Measurements from ENCODE around the gene ALDH1L1. TPM values are rescaled to one million over a fixed set of nuclear protein-coding genes. Genes with fewer than 3 reads are reported as not detected.
"Not testable (repeated sequence)": the region's sequence is repeated elsewhere in the genome, so short reads cannot be mapped to it uniquely, and the experiment has no call there.

Gene ALDH1L1
- total RNA-seq, 1 experiment from 2014 or later: not detected

GRCh38 chr3:126097801-126098200, 82.6 kb downstream of the ALDH1L1 start:
- H3K9ac ChIP-seq (ENCODE audit: low read length): no peak overlapping the region
- no peaks in the 10 kb centered on the region for H3K79me2 ChIP-seq (ENCODE audit: low read length)
- no peak for ATAC-seq
- H3K27me3 ChIP-seq (ENCODE audit: low read length): no peaks in the 10 kb centered on the region
- no peaks in the 10 kb centered on the region for H3F3A ChIP-seq (ENCODE audit: low read length, unreplicated experiment)
- H3K27ac ChIP-seq (ENCODE audit: low read length): no peak overlapping the region
- intact Hi-C loops (cut with micrococcal nuclease): no loop called here
- H2AFZ ChIP-seq (ENCODE audit: low read length): no peak overlapping the region
- no peaks in the 10 kb centered on the region for H3K36me3 ChIP-seq (ENCODE audit: low read depth, low read length)
- no peak overlapping the region for H3K4me3 ChIP-seq (ENCODE audit: low read length)
- H3K9me3 ChIP-seq (ENCODE audit: low read length): no peaks in the 10 kb centered on the region
- BruUV-seq (replicated peaks): no TSS peak
- ChIA-PET POLR2A (ENCODE audit: unreplicated experiment) (no interaction called here), CTCF (no interaction called here)
- DNase-seq: no peak
- no peak overlapping the region for H3K4me2 ChIP-seq (ENCODE audit: low read length)
- no peaks in the 10 kb centered on the region for H3K4me1 ChIP-seq (ENCODE audit: insufficient read depth, low read length)
- H3K9me2 ChIP-seq (replicated peaks; ENCODE audit: low read length): no peaks in the 10 kb centered on the region
- TF ChIP-seq CTCF (conservative IDR thresholded peaks at IDR 0.05; ENCODE audit: low read depth, low read length): no peak
- no peak for TF ChIP-seq EZH2phosphoT487 (IDR thresholded peaks at IDR 0.05; ENCODE audit: borderline replicate concordance, low read length)
- no peak for TF ChIP-seq EZH2 (IDR thresholded peaks at IDR 0.05; ENCODE audit: low read length, unreplicated experiment)
- no peaks in the 10 kb centered on the region for H4K20me1 ChIP-seq (ENCODE audit: low read length)

GRCh38 chr3:126096274-126096673, 84.1 kb downstream of the ALDH1L1 start:
- H3K27me3 ChIP-seq (ENCODE audit: low read length); ATAC-seq; BruUV-seq (replicated peaks); H3K36me3 ChIP-seq (ENCODE audit: low read depth, low read length); H3K4me2 ChIP-seq (ENCODE audit: low read length); H3K4me3 ChIP-seq (ENCODE audit: low read length); H3F3A ChIP-seq (ENCODE audit: low read length, unreplicated experiment); H3K4me1 ChIP-seq (ENCODE audit: insufficient read depth, low read length); H3K27ac ChIP-seq (ENCODE audit: low read length); H4K20me1 ChIP-seq (ENCODE audit: low read length); H3K9ac ChIP-seq (ENCODE audit: low read length); POLR2A ChIA-PET (ENCODE audit: unreplicated experiment); H3K9me3 ChIP-seq (ENCODE audit: low read length); H3K79me2 ChIP-seq (ENCODE audit: low read length); CTCF ChIA-PET; DNase-seq; intact Hi-C loops (cut with micrococcal nuclease); H3K9me2 ChIP-seq (replicated peaks; ENCODE audit: low read length); H2AFZ ChIP-seq (ENCODE audit: low read length): not testable (repeated sequence)

DNA sequence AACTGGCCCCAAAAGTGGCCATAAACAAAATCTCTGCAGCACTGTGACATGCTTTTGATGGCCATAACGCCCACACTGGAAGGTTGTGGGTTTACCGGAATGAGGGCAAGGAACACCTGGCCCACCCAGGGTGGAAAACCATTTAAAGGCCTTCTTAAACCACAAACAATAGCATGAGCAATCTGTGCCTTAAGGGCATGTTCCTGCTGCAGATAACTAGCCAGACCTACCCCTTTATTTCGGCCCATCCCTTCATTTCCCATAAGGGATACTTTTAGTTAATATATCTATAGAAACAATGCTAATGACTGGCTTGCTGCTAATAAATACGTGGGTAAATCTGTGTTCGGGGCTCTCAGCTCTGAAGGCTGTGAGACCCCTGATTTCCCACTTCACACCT, 88.3 kb downstream of the ALDH1L1 start:
- H3K9me2 ChIP-seq (replicated peaks; ENCODE audit: low read length); BruUV-seq (replicated peaks); H3K4me2 ChIP-seq (ENCODE audit: low read length); H3K4me1 ChIP-seq (ENCODE audit: insufficient read depth, low read length); H3K27ac ChIP-seq (ENCODE audit: low read length); H2AFZ ChIP-seq (ENCODE audit: low read length); H3K9ac ChIP-seq (ENCODE audit: low read length); ATAC-seq; H3K36me3 ChIP-seq (ENCODE audit: low read depth, low read length); H3K4me3 ChIP-seq (ENCODE audit: low read length); DNase-seq; H3K9me3 ChIP-seq (ENCODE audit: low read length); H3K79me2 ChIP-seq (ENCODE audit: low read length); H3F3A ChIP-seq (ENCODE audit: low read length, unreplicated experiment); H4K20me1 ChIP-seq (ENCODE audit: low read length); CTCF ChIA-PET; POLR2A ChIA-PET (ENCODE audit: unreplicated experiment); intact Hi-C loops (cut with micrococcal nuclease); H3K27me3 ChIP-seq (ENCODE audit: low read length): not testable (repeated sequence)

DNA sequence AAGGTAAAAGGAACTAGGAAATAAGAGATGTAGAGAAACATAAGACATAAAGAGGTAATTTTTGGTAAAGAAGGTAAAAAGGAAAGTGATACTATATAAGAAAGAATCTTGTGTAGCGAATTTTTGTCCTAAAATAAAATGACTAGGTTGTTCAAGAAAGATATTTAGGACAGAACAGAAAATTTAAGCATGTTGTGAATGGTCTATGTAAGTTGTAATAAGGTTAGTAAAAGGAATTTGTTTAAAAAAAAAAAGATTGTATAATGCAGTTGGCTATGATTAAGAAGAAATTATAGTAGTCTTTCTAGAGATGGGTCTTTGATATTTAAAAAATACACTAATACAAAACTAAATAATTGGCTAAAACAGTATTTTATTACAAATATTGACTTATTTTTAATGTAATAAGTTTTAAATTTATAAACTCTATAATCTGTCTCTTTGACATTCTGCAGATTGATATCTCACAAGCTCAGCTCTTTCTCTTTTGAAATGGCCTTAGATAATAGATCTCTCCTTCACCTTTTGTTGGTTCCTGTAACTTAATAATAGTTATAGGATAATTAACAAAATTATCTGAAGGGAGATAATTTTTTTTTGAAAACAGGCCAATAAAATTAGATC, 92.7 kb downstream of the ALDH1L1 start:
- POLR2A ChIA-PET (ENCODE audit: unreplicated experiment): no interaction called here
- CTCF ChIA-PET: no interaction called here

More for the DNA sequence above, 92.7 kb downstream of the ALDH1L1 start:
- Histone ChIP-seq H3K9ac (ENCODE audit: low read length) (no peak overlapping the region), H3K27me3 (ENCODE audit: low read length) (no peaks in the 10 kb centered on the region), H3K9me3 (ENCODE audit: low read length) (0 out of 2 replicates have a peak, but pooled peaks cover 4% of the 10 kb centered on the region), H3K79me2 (ENCODE audit: low read length) (no peaks in the 10 kb centered on the region), H3K36me3 (ENCODE audit: low read depth, low read length) (no peaks in the 10 kb centered on the region; the same call in 1 of the 2 replicates), H3K4me1 (ENCODE audit: insufficient read depth, low read length) (no peaks in the 10 kb centered on the region; the same call in 1 of the 2 replicates), H3K4me2 (ENCODE audit: low read length) (no peak overlapping the region), H3K9me2 (replicated peaks; ENCODE audit: low read length) (no peaks in the 10 kb centered on the region), H3K27ac (ENCODE audit: low read length) (no peak overlapping the region), H4K20me1 (ENCODE audit: low read length) (no peaks in the 10 kb centered on the region), H3F3A (ENCODE audit: low read length, unreplicated experiment) (no peaks in the 10 kb centered on the region), H3K4me3 (ENCODE audit: low read length) (no peak overlapping the region), H2AFZ (ENCODE audit: low read length) (no peak overlapping the region)
- ATAC-seq: no peak
- no peak for DNase-seq
- intact Hi-C loops (cut with micrococcal nuclease): no loop called here
- BruUV-seq (replicated peaks): no TSS peak
- TF ChIP-seq CTCF (conservative IDR thresholded peaks at IDR 0.05; ENCODE audit: low read depth, low read length): no peak
- TF ChIP-seq EZH2 (IDR thresholded peaks at IDR 0.05; ENCODE audit: low read length, unreplicated experiment): no peak
- no peak for TF ChIP-seq EZH2phosphoT487 (IDR thresholded peaks at IDR 0.05; ENCODE audit: borderline replicate concordance, low read length)

Measured in PC-3 (cell line).